ENCODE measurements around the gene TMCO6.

Gene TMCO6

GRCh38 chr5:140674211-140674610 is 35.0 kb downstream of the TMCO6 start:
- no peak for DNase-seq

GRCh38 chr5:140674629-140675028 is 35.4 kb downstream of the TMCO6 start:
- no peak for DNase-seq

GRCh38 chr5:140677947-140678346 is 38.7 kb downstream of the TMCO6 start:
- DNase-seq, result no peak

GRCh38 chr5:140678993-140679392 is 39.7 kb downstream of the TMCO6 start:
- no peak for DNase-seq

- no peak for DNase-seq
Observed at GRCh38 chr5:140690376-140690932, 51.2 kb downstream of the TMCO6 start.

GRCh38 chr5:140690941-140691924 is 52.0 kb downstream of the TMCO6 start, which contains the start of the genes HARS1 and HARS2:
TSS of gene HARS1 (minus strand) at chr5:140691370. CDS start at chr5:140691304, 66 bp downstream.
TSS of gene HARS2 (plus strand) at chr5:140691455. CDS start at chr5:140691649, 194 bp downstream.
- peak; percentile 86 to 92 for DNase-seq

- no peak for DNase-seq
Observed at GRCh38 chr5:140694276-140694675, 55.0 kb downstream of the TMCO6 start.

Data from NCI-H2081 (cell line).